Measurements from ENCODE around the gene GATA3.

GRCh38 chr10:8063128-8063908 lies 8.8 kb downstream of the GATA3 start:
- TF ChIP-seq, protein P1, sequence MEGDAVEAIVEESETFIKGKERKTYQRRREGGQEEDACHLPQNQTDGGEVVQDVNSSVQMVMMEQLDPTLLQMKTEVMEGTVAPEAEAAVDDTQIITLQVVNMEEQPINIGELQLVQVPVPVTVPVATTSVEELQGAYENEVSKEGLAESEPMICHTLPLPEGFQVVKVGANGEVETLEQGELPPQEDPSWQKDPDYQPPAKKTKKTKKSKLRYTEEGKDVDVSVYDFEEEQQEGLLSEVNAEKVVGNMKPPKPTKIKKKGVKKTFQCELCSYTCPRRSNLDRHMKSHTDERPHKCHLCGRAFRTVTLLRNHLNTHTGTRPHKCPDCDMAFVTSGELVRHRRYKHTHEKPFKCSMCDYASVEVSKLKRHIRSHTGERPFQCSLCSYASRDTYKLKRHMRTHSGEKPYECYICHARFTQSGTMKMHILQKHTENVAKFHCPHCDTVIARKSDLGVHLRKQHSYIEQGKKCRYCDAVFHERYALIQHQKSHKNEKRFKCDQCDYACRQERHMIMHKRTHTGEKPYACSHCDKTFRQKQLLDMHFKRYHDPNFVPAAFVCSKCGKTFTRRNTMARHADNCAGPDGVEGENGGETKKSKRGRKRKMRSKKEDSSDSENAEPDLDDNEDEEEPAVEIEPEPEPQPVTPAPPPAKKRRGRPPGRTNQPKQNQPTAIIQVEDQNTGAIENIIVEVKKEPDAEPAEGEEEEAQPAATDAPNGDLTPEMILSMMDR (IDR thresholded peaks at IDR 0.05; ENCODE audit: poor library complexity) = no peak
- no peak for TF ChIP-seq EZH2phosphoT487 (IDR thresholded peaks at IDR 0.05; ENCODE audit: low read depth, severe bottlenecking, unreplicated experiment)
- TF ChIP-seq EZH2 (IDR thresholded peaks at IDR 0.05; ENCODE audit: borderline replicate concordance) = no peak

All from hepatocyte (in vitro differentiated cells).